Sigmoid colon (tissue), 4 donors: ENCODE measurements around the gene IRAK1BP1.

ENCODE experiments used
- CTCF ChIP-seq, 4 experiments: fragments of 450-650 bp in 3 of 4; fragments of 200-600 bp in 1 of 4; IDR thresholded peaks; one replicate each; pipeline ENCODE4 v1.5.1; 2016 to 2019; ENCODE audit warnings: antibody characterized with exemption in 4 of 4, mild to moderate bottlenecking in 3 of 4, moderate library complexity in 2 of 4
- EP300 ChIP-seq, 4 donors: sonication (generic); formaldehyde crosslinking; IDR thresholded peaks; one replicate each; pipeline ENCODE4 v1.6.1; 2017; ENCODE audit warnings: antibody characterized with exemption in 4 of 4
- POLR2A ChIP-seq, 2 donors: fragments of 450-650 bp; IDR thresholded peaks; one replicate each; pipeline ENCODE4 v1.6.1; 2016; ENCODE audit warnings: antibody characterized with exemption in 2 of 2, mild to moderate bottlenecking in 2 of 2, moderate library complexity in 2 of 2
- POLR2AphosphoS5 ChIP-seq, 4 donors: sonication (generic); formaldehyde crosslinking; IDR thresholded peaks; one replicate each; pipeline ENCODE4 v1.6.1; 2017; ENCODE audit warnings: antibody characterized with exemption in 4 of 4

- no peak for TF ChIP-seq POLR2A (IDR thresholded peaks at IDR 0.05)
- TF ChIP-seq EP300 (IDR thresholded peaks at IDR 0.05) = no peak
- no peak for TF ChIP-seq CTCF (IDR thresholded peaks at IDR 0.05)
- TF ChIP-seq POLR2AphosphoS5 (IDR thresholded peaks at IDR 0.05) = no peak
Measured at GRCh38 chr6:78875505-78875904, 8.2 kb downstream of the IRAK1BP1 start.
